Activated T-cell treated with anti-CD3 and anti-CD28 coated beads for 24 hours (primary cell): ENCODE results near the gene AFF2.

Experiments used
- DNase-seq: peaks from one replicate; pipeline ENCODE4 v3.0.0-alpha.2; 2020; ENCODE audit warnings: low read depth

AFF2 gene

GRCh38 chrX:148500423-148501385, at the start of gene AFF2:
AFF2 (plus strand) TSS chrX:148500617; CDS start chrX:148501098, 481 bp downstream.
- DNase-seq = peak; percentile 38

GRCh38 chrX:148457279-148457678, 43.1 kb upstream of the AFF2 start:
- DNase-seq = no peak

- no peak for DNase-seq
These were observed 41.1 kb upstream of the AFF2 start for GRCh38 chrX:148459343-148459742.

GRCh38 chrX:148466292-148466691, 34.1 kb upstream of the AFF2 start:
- no peak for DNase-seq

GRCh38 chrX:148470324-148470723, 30.1 kb upstream of the AFF2 start:
- no peak for DNase-seq

GRCh38 chrX:148474030-148474429, 26.4 kb upstream of the AFF2 start:
- DNase-seq = no peak

- no peak for DNase-seq
These were observed 8.4 kb upstream of the AFF2 start for GRCh38 chrX:148492057-148492456.

- no peak for DNase-seq
These were observed 5.2 kb upstream of the AFF2 start for GRCh38 chrX:148495176-148495575.

- DNase-seq = no peak
These were observed 2.4 kb upstream of the AFF2 start for GRCh38 chrX:148498067-148498466.

GRCh38 chrX:148499638-148500422, 587 bp upstream of the AFF2 start:
- no peak for DNase-seq

GRCh38 chrX:148501386-148502066, 1.1 kb downstream of the AFF2 start:
- no peak for DNase-seq

- no peak for DNase-seq
These were observed 4.1 kb downstream of the AFF2 start for GRCh38 chrX:148504506-148504905.

GRCh38 chrX:148507418-148507817, 7.0 kb downstream of the AFF2 start:
- DNase-seq = no peak

- DNase-seq = no peak
These were observed 12.0 kb downstream of the AFF2 start for GRCh38 chrX:148512453-148512852.

- no peak for DNase-seq
These were observed 13.2 kb downstream of the AFF2 start for GRCh38 chrX:148513661-148514060.

- no peak for DNase-seq
These were observed 16.8 kb downstream of the AFF2 start for GRCh38 chrX:148517176-148517575.

- DNase-seq = no peak
These were observed 21.6 kb downstream of the AFF2 start for GRCh38 chrX:148522006-148522405.

GRCh38 chrX:148523303-148524080, 23.1 kb downstream of the AFF2 start:
- no peak for DNase-seq

- no peak for DNase-seq
These were observed 30.2 kb downstream of the AFF2 start for GRCh38 chrX:148530464-148531077.

- DNase-seq = no peak
These were observed 33.9 kb downstream of the AFF2 start for GRCh38 chrX:148534291-148534690.

GRCh38 chrX:148535639-148536038, 35.2 kb downstream of the AFF2 start:
- DNase-seq = no peak
